NCI-H2196 treated with DMSO at 0.1 percent for 48 hours (cell line): ENCODE data around the gene CLCN7.
"Not testable (repeated sequence)": the region's sequence is repeated elsewhere in the genome, so short reads cannot be mapped to it uniquely, and the experiment has no call there.

Experiments used
- DNase-seq: peaks from one replicate; lab custom pipeline; 2025; ENCODE audit not compliant: unreplicated experiment; lab: John Stamatoyannopoulos, UW

CLCN7 gene

DNA sequence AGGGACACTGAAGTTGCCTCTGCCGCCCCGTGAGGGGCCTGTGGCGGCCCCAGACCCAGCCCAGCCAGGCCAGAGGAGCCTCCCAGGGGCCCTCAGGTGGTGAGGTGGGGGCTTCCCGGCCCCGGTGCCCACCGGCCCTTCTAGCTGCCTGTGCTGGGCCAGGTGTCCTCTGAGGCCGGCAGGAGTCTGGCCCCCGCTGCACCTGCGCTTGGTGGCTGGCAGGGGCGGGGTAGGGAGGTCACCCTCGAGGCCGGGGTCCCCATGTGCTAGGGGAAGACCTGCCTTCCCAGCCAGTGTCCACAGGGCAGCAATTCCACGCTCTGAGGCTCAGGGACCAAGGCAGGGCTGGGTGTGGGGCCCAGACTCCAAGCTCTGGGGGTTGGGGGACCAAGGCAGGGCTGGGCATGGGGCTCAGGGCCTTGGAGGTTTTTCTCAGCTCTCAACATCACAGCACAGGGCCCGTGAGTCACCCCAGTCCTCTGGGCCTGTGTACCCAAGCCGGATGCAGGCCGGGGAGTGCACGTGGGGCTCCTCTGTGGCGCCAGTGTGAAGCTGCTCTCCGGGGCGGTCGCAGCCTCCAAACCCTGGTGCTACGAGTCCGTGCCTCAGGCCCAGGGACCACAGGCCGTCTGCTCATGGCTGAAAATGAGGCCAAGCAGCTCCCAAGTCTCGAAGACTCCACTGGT is 29.2 kb downstream of the CLCN7 start:
- DNase-seq = no peak

DNA sequence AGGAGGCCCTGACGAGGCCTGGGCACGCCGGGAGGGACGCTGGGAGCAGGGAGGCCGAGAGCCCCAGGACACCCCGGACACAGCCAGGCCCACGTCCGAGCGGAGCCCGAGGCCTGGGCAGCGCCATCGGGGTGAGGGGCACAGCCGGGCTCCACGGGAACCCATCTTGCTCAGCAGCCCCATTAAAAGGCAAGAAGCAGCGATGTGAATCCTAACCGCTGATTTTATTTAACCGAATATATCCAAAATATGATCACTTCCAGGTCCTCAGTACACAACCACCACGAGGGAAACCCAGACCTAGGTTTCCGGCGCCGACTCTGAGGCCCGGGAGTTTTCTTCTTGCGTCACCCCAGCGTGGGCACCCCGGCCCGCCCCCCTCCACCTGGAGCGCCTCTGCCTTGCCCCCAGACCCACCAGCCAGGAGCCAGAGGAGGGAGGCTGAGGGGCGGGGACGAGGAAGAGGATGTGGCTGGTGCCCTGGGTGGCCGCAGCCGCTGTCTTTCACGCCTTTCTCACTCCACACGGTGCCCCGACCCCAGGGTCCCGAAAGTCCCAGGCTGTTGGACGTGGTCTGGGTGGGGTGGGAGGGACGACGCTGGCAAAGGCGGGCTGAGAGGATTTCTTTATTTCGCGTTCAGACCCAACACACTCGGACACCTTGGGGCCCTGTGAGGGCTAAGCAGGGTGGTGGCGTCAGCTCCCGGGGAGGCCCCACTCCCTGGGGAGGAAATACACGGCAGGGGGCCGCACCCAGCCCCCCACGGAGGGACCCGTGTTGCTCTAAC is 29.9 kb downstream of the CLCN7 start:
- no peak for DNase-seq

DNA sequence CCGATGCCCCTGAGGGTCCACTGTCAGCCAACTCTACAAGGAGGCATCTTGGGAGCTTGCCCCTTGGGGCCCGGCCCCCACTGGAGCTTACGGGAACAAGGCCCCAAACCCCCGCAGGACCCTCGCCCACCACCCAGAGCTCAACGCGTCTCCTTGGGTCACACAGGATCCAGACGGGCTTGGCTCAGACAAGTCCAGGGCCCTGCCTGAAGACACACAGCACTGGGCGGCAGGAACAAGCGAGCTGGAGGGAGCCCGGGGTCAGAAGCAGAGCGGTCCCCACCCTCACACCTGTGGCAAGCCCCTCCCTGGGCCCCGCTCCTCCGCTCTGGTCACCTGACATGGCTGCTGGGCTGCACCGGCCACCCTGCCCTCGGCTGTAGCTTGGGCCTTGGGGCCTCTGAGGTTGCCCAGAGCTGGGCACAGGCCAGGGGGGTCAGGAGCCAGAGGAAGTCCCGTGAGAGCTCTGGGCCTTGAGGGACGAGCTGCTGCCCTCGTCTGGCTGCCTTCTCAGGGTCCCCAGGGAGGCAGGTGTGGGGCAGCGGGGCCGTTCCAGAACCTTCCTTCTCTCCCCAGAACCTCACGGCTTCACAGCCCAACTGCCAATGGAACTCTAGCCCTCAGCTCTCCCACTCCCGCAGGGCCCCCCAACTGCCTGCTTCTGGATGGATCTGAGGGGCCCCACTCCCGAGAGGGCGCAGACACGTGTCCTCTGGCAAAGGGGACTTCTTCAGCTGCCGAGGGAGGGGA is 30.7 kb downstream of the CLCN7 start, which contains the start of gene CCDC154:
Gene CCDC154, minus strand, starts transcription at position 577 of the 750 bp plus-strand sequence. Its CDS starts 234 bp downstream, at position 343.
- DNase-seq = no peak

DNA sequence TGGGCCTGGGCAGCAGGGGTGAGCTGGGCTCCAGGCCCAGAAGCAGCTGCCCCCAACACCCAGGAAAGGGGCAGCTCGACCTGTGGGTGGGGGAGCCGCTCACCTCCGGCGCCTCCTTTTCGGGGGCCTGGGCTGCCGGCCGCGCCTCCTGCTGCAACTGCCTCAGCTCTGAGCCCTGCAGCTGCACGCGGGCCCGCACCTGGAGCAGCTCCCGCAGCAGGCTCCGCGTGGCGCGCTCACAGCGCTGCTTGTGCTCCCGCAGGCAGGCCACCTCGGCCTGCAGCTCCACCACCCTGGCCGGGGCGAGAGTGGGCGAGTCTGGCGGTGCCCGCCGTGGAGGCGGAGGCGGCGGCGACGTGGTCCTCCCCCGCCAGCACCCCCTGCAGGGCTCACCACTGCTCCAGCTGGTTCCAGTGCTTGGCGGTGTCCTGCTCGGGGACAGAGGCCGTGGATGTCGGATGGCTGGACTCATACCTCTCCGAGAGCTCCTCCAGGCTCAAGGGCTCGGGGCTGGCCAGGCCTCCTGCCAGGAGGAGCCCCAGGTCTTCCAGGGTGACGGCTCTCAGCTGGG is 31.3 kb downstream of the CLCN7 start:
- no peak for DNase-seq

- no peak for DNase-seq
Measured at GRCh38 chr16:1442697-1443096, 32.1 kb downstream of the CLCN7 start.

DNA sequence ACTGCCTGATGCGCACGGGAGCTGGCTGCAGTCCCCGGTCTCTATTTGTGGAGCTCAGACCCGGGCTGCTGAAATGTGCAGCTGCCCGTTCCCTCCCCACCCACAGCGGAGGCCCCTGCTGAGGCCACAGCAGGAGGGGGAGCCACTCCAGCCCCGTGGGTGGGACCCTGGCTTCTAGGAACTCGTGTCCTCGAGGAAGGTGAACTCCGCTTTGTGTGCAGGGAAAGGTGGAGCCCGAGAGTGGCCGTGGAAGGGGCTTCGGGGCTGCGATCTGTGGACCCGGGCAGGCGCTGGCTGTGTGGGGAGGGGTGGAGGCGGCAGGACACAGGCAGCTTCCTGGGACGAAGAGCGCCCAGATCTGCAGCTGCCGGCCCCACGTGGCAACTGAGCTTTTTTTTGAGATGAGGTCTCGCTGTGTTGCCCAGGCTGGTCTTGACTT is 33.4 kb downstream of the CLCN7 start:
- no peak for DNase-seq

- not testable (repeated sequence) for DNase-seq
Measured at GRCh38 chr16:1439699-1440074, 35.1 kb downstream of the CLCN7 start.

DNA sequence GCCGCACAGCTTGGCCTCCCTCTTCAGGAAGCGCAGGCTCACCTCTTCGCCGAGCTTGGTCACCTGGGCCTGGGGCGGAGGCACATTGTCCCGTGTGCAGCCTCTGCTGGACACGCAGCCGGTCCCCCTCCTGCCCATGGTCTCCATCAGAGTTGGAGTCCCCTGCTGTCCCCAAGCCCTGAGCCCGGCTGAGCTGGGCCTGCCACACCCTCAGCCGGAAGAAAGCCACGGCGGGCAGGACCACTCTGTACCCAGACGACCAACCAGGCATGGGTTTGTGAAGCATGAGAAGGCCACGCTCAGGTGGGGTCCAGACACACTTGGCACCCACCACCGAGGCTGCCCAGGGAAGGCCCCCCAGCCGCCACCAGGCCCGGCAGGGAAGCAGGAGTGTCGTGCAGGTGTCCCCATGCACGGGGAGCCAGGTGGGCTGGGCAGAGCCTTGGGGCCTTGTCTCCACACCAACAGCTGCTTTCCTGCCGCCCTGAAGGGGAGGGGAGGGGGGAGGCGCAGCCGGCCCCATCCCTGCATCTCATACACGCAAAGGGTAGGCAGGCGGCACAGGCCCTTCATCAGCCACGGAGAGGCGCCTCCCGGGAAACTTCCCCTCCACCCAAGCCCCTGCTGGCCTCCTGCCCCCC is 35.6 kb downstream of the CLCN7 start:
- DNase-seq = no peak

DNA sequence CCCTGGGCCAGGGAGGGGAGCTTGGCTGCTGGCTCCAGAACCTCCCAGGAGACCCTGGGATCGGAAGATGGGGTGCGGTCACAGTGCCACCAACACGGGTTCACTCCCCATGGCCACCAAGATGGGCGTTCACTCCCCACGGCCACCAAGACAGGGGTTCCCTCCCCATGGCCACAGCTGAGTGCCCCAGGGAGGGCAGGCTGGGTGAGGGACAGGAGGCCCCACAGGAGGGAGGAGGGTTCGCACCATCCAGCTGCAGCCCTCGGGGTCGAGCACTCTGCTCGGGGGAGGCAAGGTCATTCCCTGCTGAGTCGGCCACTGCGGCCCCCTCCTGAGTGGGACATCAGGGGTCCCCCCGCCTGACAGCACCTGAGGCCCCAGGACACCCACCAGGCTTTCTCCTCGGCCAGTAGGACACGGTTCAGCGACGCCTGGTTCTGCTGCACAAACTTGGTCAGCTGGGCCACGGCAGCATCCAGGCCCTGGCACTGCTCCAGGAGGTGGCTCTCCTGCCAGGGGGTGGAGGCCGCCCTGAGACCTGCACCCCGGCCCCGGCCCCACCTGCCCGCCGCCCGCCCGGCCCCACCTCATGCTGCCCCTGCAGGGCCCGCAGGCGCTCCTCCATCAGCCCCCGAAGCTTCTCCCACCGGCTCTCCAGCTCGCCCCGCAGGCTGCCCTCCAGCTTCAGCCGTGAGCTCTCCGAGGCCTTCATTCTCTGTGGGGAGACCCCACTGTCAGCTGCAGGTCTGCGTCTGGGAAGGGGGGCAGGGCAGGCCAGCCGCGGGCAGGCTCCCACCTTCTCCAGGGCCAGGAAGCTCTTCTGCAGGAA is 36.4 kb downstream of the CLCN7 start:
- DNase-seq = no peak

- no peak for DNase-seq
Measured at GRCh38 chr16:1437606-1438005, 37.2 kb downstream of the CLCN7 start.

- DNase-seq = no peak
Measured at GRCh38 chr16:1436731-1437355, 38.0 kb downstream of the CLCN7 start.

DNA sequence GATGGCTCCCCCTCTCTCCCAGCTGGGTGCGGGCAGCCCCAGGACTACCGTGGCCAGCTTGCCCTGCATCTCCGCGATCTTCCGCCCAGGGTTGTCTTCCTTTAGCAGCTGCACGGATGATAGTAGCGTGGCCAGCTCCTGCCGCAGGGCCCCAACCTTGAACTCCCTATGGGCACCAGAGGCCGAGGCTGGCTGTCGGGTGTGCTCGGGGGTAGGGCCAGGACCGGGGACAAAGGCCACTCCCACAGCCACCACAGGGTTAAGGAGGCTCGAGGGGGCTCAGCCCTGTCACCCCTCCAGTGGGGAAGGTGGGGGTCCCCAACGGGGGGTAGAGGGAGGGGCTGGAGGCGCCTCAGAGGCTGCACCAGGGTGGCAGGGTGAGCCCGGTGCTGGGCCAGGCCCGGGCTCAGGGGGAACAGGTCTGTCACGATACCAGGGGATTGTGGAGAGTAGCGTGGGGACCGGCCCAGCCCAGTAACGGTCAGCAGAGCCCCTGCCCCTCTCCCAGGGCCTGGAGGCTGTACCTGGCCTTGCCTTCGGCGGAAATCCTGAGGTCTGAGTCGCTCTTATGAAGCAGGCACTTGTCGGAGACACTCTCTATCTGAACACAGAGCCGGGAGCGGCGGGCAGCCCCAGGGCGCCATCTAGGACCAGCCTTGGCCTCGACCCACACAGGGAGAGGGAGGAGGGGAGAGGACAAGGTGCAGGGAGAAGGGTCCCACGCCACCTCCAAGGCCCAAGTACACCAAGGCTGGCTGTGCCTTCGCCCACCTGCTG is 38.7 kb downstream of the CLCN7 start:
- no peak for DNase-seq

- no peak for DNase-seq
Measured at GRCh38 chr16:1434644-1435592, 39.9 kb downstream of the CLCN7 start.

DNA sequence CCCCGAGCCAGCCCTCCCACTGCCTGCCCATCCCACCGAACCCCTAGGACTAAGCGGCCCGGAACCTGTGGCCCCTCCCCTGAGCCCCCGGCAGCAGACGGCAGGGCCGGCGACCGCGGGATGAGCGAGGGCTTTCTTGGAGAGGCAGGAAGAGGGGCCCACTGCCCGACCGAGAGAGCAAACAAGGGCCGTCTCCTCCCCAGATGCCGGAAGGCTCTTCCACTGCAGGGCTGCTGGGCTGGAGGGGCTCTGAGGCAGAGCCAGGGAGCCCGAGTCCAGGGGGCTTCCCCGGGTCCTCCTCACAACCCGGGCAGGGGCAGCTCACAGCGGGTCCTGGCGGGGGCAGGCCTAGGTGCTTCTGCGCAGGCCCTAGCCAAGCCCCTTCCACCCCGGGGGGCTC is 41.1 kb downstream of the CLCN7 start:
- no peak for DNase-seq

DNA sequence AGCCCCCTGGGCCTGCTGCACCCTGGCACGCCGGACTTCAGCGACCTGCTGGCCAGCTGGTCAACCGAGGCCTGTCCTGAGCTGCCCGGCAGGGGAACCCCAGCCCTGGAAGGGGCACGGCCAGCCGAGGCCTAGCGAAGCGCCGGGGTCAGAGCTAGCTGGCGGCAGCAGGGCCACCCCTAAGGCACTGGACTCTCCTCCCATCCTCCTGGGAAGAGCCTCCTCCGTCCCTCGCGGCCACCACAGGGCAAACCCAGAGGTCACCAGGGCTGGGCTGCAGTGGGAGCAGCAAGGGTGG is 41.6 kb downstream of the CLCN7 start:
- no peak for DNase-seq

DNA sequence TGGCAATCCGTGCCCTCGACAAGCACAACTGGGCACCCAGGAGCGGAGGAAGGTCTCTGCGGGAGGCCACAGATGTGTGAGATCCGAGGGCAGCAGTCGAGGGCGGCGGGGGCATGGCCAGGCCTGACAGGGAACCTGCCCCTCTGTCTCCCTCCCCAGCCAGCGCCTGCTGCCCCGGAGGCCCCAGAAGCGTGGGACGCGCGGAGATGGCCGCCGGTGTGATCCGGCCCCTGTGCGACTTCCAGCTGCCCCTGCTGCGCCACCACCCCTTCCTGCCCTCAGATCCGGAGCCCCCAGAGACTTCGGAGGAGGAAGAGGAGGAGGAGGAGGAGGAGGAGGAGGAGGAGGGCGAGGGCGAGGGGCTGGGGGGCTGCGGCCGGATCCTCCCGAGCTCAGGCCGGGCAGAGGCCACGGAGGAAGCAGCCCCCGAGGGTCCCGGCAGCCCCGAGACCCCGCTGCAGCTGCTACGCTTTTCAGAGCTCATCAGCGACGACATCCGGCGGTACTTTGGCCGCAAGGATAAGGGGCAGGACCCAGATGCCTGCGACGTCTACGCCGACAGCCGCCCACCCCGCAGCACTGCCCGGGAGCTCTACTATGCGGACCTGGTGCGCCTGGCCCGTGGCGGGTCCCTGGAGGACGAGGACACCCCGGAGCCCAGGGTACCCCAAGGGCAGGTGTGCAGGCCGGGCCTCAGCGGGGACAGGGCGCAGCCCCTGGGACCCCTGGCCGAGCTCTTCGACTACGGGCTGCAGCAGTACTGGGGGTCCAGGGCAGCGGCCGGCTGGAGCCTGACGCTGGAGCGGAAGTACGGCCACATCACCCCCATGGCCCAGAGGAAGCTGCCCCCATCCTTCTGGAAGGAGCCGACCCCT is 42.2 kb downstream of the CLCN7 start:
- DNase-seq = no peak
